Ovary (tissue), 3 donors: ENCODE data around the gene UBL4A.

Source experiments
- POLR2A ChIP-seq: fragments of 450-650 bp; IDR thresholded peaks from one replicate; pipeline ENCODE4 v1.6.1; 2017; ENCODE audit warnings: antibody characterized with exemption, mild to moderate bottlenecking, moderate library complexity
- TF ChIP-seq, protein P1 (sequence below), 3 donors: fragments of 450-650 bp in 2 of 3; fragments of 200-600 bp in 1 of 3; IDR thresholded peaks; one replicate each; pipeline versions ENCODE4 v1.5.1 to v1.8.0; 2016 to 2022; ENCODE audit warnings: antibody characterized with exemption in 3 of 3, mild to moderate bottlenecking in 1 of 3
- donor health status: DM: no; HTN: no; CAD: no.

GRCh38 chrX:154519389-154519788 lies 33.0 kb upstream of the UBL4A start:
- TF ChIP-seq, protein P1, sequence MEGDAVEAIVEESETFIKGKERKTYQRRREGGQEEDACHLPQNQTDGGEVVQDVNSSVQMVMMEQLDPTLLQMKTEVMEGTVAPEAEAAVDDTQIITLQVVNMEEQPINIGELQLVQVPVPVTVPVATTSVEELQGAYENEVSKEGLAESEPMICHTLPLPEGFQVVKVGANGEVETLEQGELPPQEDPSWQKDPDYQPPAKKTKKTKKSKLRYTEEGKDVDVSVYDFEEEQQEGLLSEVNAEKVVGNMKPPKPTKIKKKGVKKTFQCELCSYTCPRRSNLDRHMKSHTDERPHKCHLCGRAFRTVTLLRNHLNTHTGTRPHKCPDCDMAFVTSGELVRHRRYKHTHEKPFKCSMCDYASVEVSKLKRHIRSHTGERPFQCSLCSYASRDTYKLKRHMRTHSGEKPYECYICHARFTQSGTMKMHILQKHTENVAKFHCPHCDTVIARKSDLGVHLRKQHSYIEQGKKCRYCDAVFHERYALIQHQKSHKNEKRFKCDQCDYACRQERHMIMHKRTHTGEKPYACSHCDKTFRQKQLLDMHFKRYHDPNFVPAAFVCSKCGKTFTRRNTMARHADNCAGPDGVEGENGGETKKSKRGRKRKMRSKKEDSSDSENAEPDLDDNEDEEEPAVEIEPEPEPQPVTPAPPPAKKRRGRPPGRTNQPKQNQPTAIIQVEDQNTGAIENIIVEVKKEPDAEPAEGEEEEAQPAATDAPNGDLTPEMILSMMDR (IDR thresholded peaks at IDR 0.05), result no peak
- TF ChIP-seq POLR2A, result no peak
